H1 (cell line): ENCODE measurements around the gene AMBP. TPM values are rescaled to one million over a fixed set of nuclear protein-coding genes. Genes with fewer than 3 reads are reported as not detected.

Experiments used
- CTCF ChIA-PET: fragments of 300-600 bp; sonication (Branson Sonifier 250); formaldehyde crosslinking; loops from one replicate; lab custom pipeline; 2021; ENCODE audit not compliant: partially characterized antibody; lab: Charles Lee
- POLR2A ChIA-PET: fragments of 300-600 bp; sonication (Branson Sonifier 250); formaldehyde crosslinking; loops from one replicate; lab custom pipeline; 2021; ENCODE audit warnings: inconsistent platforms; ENCODE audit not compliant: partially characterized antibody; lab: Charles Lee
- DNase-seq, 2 experiments: peaks; one replicate each; pipeline versions ENCODE4 v3.0.0 to v3.0.0-alpha.2; 2010 to 2022; ENCODE audit warnings: low spot score in 2 of 2, low read depth in 1 of 2, mixed read lengths in 1 of 2
- FAIRE-seq: peaks from 2 replicates; lab custom pipeline; 2011; peaks lifted over from hg19 to GRCh38; lab: Jason Lieb, UNC
- H2AFZ ChIP-seq: 2 replicates; pipeline ENCODE4 v1.8.1; 2012; ENCODE audit warnings: low read length, inconsistent platforms
- H2AK5ac ChIP-seq: 2 replicates; pipeline ENCODE4 v1.6.1; 2013; ENCODE audit warnings: low read depth, low read length
- H2BK120ac ChIP-seq: replicated peaks from 2 replicates; pipeline ENCODE3; 2013; ENCODE audit warnings: low read depth, low read length, inconsistent platforms
- H2BK12ac ChIP-seq: 2 replicates; pipeline ENCODE4 v1.6.1; 2013; ENCODE audit warnings: low read depth, low read length
- H2BK15ac ChIP-seq: 2 replicates; pipeline ENCODE4 v1.6.1; 2013; ENCODE audit warnings: low read length
- H2BK20ac ChIP-seq: 2 replicates; pipeline ENCODE4 v1.6.1; 2013; ENCODE audit warnings: low read length
- H2BK5ac ChIP-seq: 2 replicates; pipeline ENCODE4 v1.6.1; 2013; ENCODE audit warnings: low read depth, low read length
- H3K14ac ChIP-seq: 2 replicates; pipeline ENCODE4 v1.6.1; 2013; ENCODE audit warnings: inconsistent platforms; ENCODE audit not compliant: insufficient read length
- H3K18ac ChIP-seq: 2 replicates; pipeline ENCODE4 v1.6.1; 2013; ENCODE audit warnings: low read length; ENCODE audit errors: extremely low read depth
- H3K23ac ChIP-seq: 2 replicates; pipeline ENCODE4 v1.6.1; 2013; ENCODE audit warnings: inconsistent platforms; ENCODE audit not compliant: insufficient read length
- H3K23me2 ChIP-seq: 2 replicates; pipeline ENCODE4 v1.6.1; 2013; ENCODE audit warnings: low read depth, low read length
- H3K27ac ChIP-seq: 2 replicates; pipeline ENCODE4 v1.6.1; 2011; ENCODE audit warnings: low read depth, low read length, inconsistent platforms
- H3K27me3 ChIP-seq, 4 experiments: replicated peaks in 1 of 4; 1 replicate in 1 of 4; 2 replicates in 3 of 4; pipeline versions ENCODE4 v1.6.1 to v1.8.1; 2011 to 2013; ENCODE audit warnings: low read length in 3 of 4, mild to moderate bottlenecking in 3 of 4, inconsistent platforms in 2 of 4, mixed read lengths in 2 of 4, moderate library complexity in 1 of 4; ENCODE audit not compliant: control insufficient read depth in 3 of 4, insufficient read depth in 3 of 4; ENCODE audit errors: extremely low read depth in 1 of 4
- H3K36me3 ChIP-seq, 4 experiments: 2 replicates each; pipeline versions ENCODE4 v1.6.1 to v1.8.1; 2011 to 2013; ENCODE audit warnings: mild to moderate bottlenecking in 4 of 4, low read length in 3 of 4, moderate library complexity in 2 of 4, control low read depth in 1 of 4, inconsistent platforms in 1 of 4; ENCODE audit not compliant: insufficient read depth in 4 of 4, control insufficient read depth in 2 of 4
- H3K4ac ChIP-seq: replicated peaks from 2 replicates; pipeline ENCODE3; 2013; ENCODE audit warnings: low read length, low read depth, mixed read lengths, inconsistent platforms; ENCODE audit not compliant: insufficient read length
- H3K4me1 ChIP-seq, 4 experiments: replicated peaks in 1 of 4; 1 replicate in 1 of 4; 2 replicates in 3 of 4; pipeline versions ENCODE4 v1.6.1 to v1.8.1; 2011 to 2013; ENCODE audit warnings: low read length in 3 of 4, inconsistent platforms in 2 of 4, mixed read lengths in 1 of 4; ENCODE audit not compliant: insufficient read depth in 4 of 4, control insufficient read depth in 3 of 4
- H3K4me2 ChIP-seq, 2 experiments: 2 replicates each; pipeline versions ENCODE4 v1.6.1 to v1.8.1; 2011 to 2013; ENCODE audit warnings: low read depth in 2 of 2, low read length in 2 of 2, control low read depth in 1 of 2, inconsistent platforms in 1 of 2, mild to moderate bottlenecking in 1 of 2; ENCODE audit not compliant: insufficient read depth in 1 of 2
- H3K4me3 ChIP-seq, 4 experiments: fragments of 200-600, 300-600 bp in 1 of 4; sonication (generic), shearing (Covaris generic), sonication (Bioruptor Twin) in 1 of 4; 2 replicates each; pipeline versions ENCODE4 v1.5.1 to v1.8.1; 2011 to 2016; ENCODE audit warnings: low read length in 4 of 4, low read depth in 3 of 4, control low read depth in 2 of 4, inconsistent platforms in 2 of 4, mild to moderate bottlenecking in 2 of 4, mixed read lengths in 1 of 4, moderate library complexity in 1 of 4; ENCODE audit not compliant: insufficient read depth in 2 of 4; ENCODE audit errors: extremely low read depth in 1 of 4
- H3K56ac ChIP-seq: replicated peaks from 2 replicates; pipeline ENCODE3; 2013; ENCODE audit warnings: low read depth, mild to moderate bottlenecking, mixed read lengths, low read length, inconsistent platforms; ENCODE audit not compliant: insufficient read length
- H3K79me1 ChIP-seq: 2 replicates; pipeline ENCODE4 v1.6.1; 2013; ENCODE audit warnings: low read depth, low read length, control low read depth
- H3K79me2 ChIP-seq, 2 experiments: 2 replicates each; pipeline versions ENCODE4 v1.6.1 to v1.8.1; 2012 to 2013; ENCODE audit warnings: low read length in 2 of 2, mild to moderate bottlenecking in 2 of 2, inconsistent platforms in 1 of 2; ENCODE audit not compliant: insufficient read depth in 2 of 2, control insufficient read depth in 1 of 2
- H3K9ac ChIP-seq, 4 experiments: replicated peaks in 1 of 4; 1 replicate in 1 of 4; 2 replicates in 3 of 4; pipeline versions ENCODE4 v1.6.1 to v1.8.1; 2011 to 2013; ENCODE audit warnings: low read depth in 3 of 4, low read length in 3 of 4, control low read depth in 2 of 4, mild to moderate bottlenecking in 2 of 4, moderate library complexity in 2 of 4, inconsistent platforms in 1 of 4; ENCODE audit errors: extremely low read depth in 1 of 4
- H3K9me3 ChIP-seq, 2 experiments: 2 replicates each; pipeline versions ENCODE4 v1.6.1 to v1.8.1; 2012 to 2013; ENCODE audit warnings: mild to moderate bottlenecking in 2 of 2, moderate library complexity in 2 of 2, control low read depth in 1 of 2, inconsistent platforms in 1 of 2, low read depth in 1 of 2, low read length in 1 of 2, mixed read lengths in 1 of 2; ENCODE audit not compliant: insufficient read depth in 2 of 2
- H4K20me1 ChIP-seq, 2 experiments: replicated peaks in 1 of 2; 2 replicates each; pipeline versions ENCODE3 to v1.8.1; 2011 to 2013; ENCODE audit warnings: inconsistent platforms in 2 of 2, low read length in 2 of 2, mild to moderate bottlenecking in 1 of 2; ENCODE audit not compliant: insufficient read depth in 2 of 2, control insufficient read depth in 1 of 2
- H4K5ac ChIP-seq: 2 replicates; pipeline ENCODE4 v1.6.1; 2013; ENCODE audit warnings: low read length, low read depth, mixed read lengths, inconsistent platforms; ENCODE audit not compliant: insufficient read length
- H4K8ac ChIP-seq: 2 replicates; pipeline ENCODE4 v1.8.0; 2013; ENCODE audit warnings: mild to moderate bottlenecking, moderate library complexity, low read length, inconsistent platforms; ENCODE audit not compliant: insufficient read depth; ENCODE audit errors: extremely low read depth
- H4K91ac ChIP-seq: replicated peaks from 2 replicates; pipeline ENCODE3; 2013; ENCODE audit warnings: low read length, mixed read lengths, inconsistent platforms; ENCODE audit not compliant: insufficient read length
- BRCA1 ChIP-seq: IDR thresholded peaks from 2 replicates; pipeline ENCODE4 v1.6.1; 2012; ENCODE audit warnings: low read depth, low read length, improper control_type of control experiment
- EZH2 ChIP-seq: fragments of 200-600 bp; sonication (generic); IDR thresholded peaks from 2 replicates; pipeline ENCODE4 v1.7.1; 2012; ENCODE audit warnings: low read depth, mild to moderate bottlenecking, moderate library complexity, low read length, inconsistent platforms; ENCODE audit not compliant: severe bottlenecking
- KDM5A ChIP-seq: fragments of 200-600 bp; IDR thresholded peaks from 2 replicates; pipeline ENCODE4 v1.7.1; 2012; ENCODE audit warnings: mild to moderate bottlenecking, low read length, inconsistent platforms, mixed read lengths
- RFX5 ChIP-seq: IDR thresholded peaks from 2 replicates; pipeline ENCODE4 v1.6.1; 2011; ENCODE audit warnings: low read depth, low read length, improper control_type of control experiment, borderline replicate concordance
- SP2 ChIP-seq: IDR thresholded peaks from 2 replicates; pipeline ENCODE4 v1.6.1; 2012; ENCODE audit warnings: mild to moderate bottlenecking, low read length, inconsistent platforms
- SRF ChIP-seq: IDR thresholded peaks from 2 replicates; pipeline ENCODE4 v1.6.1; 2011; ENCODE audit warnings: mild to moderate bottlenecking, low read depth, low read length, moderate library complexity
- TBP ChIP-seq: IDR thresholded peaks from 2 replicates; pipeline ENCODE4 v1.6.1; 2011; ENCODE audit warnings: low read depth, low read length, improper control_type of control experiment
- WGBS, 2 experiments: shearing (Covaris generic) in 1 of 2; methylation state at CpG; one replicate each; pipeline versions ENCODE4 v1.1.6 to v1.1.7; 2013 to 2015; ENCODE audit warnings: low lambda C conversion rate in 2 of 2, mixed read lengths in 2 of 2, inconsistent platforms in 1 of 2, low coverage in 1 of 2, missing lambda C conversion rate in 1 of 2; ENCODE audit not compliant: insufficient replicate concordance in 2 of 2, insufficient coverage in 1 of 2, insufficient read length in 1 of 2; ENCODE audit errors: extremely low coverage in 1 of 2, missing lambda C conversion rate in 1 of 2; 5-methylcytosine and 5-hydroxymethylcytosine counted together
- polyA plus RNA-seq, 7 experiments: library from polyadenylated mRNA; depleted of rRNA in 3 of 7; stranded (reverse) in 5 of 7; unstranded in 2 of 7; fragments of >200 nt in 5 of 7; fragments of 200-250 nt in 2 of 7; gene quantifications; 1 replicate in 5 of 7; 2 replicates in 1 of 7; 4 replicates in 1 of 7; pipeline versions ENCODE4 v1.2.1 to v1.2.3, GENCODE V29; 2011 to 2013; ENCODE audit warnings: missing spikeins in 2 of 7, mixed read lengths in 2 of 7
- total RNA-seq: library from RNA; stranded (reverse); fragmentation: NEBNext Ultra II Directional; extraction: Animal tissue kit (Norgen Biotek cat#: 25700); gene quantifications from 2 replicates; pipeline ENCODE4 v1.2.1, GENCODE V29; 2021
- TF ChIP-seq, protein P1 (sequence below): IDR thresholded peaks from 2 replicates; pipeline ENCODE4 v1.6.1; 2011; ENCODE audit warnings: low read length, improper control_type of control experiment

The AMBP gene
- total and polyA plus RNA-seq, 2 of the 8 experiments (the other 6 are each of a cell fraction or from before 2014, with no cell fraction given) = 3.0 to 4.0 TPM

- no peaks in the 10 kb centered on the region for H3K9me3 ChIP-seq
- no peak overlapping the region for H3K23ac ChIP-seq
- TF ChIP-seq RFX5 (no peak), SRF (no peak), EZH2 (no peak), BRCA1 (no peak), KDM5A (no peak), SP2 (no peak), TBP (no peak)
- TF ChIP-seq, protein P1, sequence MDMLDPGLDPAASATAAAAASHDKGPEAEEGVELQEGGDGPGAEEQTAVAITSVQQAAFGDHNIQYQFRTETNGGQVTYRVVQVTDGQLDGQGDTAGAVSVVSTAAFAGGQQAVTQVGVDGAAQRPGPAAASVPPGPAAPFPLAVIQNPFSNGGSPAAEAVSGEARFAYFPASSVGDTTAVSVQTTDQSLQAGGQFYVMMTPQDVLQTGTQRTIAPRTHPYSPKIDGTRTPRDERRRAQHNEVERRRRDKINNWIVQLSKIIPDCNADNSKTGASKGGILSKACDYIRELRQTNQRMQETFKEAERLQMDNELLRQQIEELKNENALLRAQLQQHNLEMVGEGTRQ = no peak
- H3K4me3 ChIP-seq = no peak overlapping the region
- H2BK15ac ChIP-seq = no peak overlapping the region
- FAIRE-seq = no peak
- 0 out of 2 replicates have a peak overlapping the region, but pooled peaks have one; percentile 27 for H2BK12ac ChIP-seq
- H3K9ac ChIP-seq = no peak overlapping the region
- H3K56ac ChIP-seq = no peak overlapping the region
- no peaks in the 10 kb centered on the region for H3K79me1 ChIP-seq
- no peaks in the 10 kb centered on the region; the same call in 1 of the 2 replicates for H3K23me2 ChIP-seq
- no peak overlapping the region for H2BK5ac ChIP-seq
- WGBS, 2 experiments = 85% methylated on average over 6 of the region's 9 CpGs; no CpG with 5 or more reads in 1 of the 2 experiments
- no peak overlapping the region for H3K18ac ChIP-seq
- CTCF ChIA-PET = interaction anchor here (1.1 kb wide), 1 partner anchor 332 kb away, joined by 3 read pairs; no protein-coding TSS in a partner anchor
- no peak overlapping the region for H2AFZ ChIP-seq
- H2BK120ac ChIP-seq = no peak overlapping the region
- H4K20me1 ChIP-seq = no peaks in the 10 kb centered on the region
- no peak overlapping the region for H3K4ac ChIP-seq
- no peak overlapping the region for H4K8ac ChIP-seq
- no peak overlapping the region for H3K14ac ChIP-seq
- no peaks in the 10 kb centered on the region for H3K4me1 ChIP-seq
- no peak overlapping the region for H4K91ac ChIP-seq
- no peaks in the 10 kb centered on the region for H3K79me2 ChIP-seq
- H2BK20ac ChIP-seq = no peak overlapping the region
- no peak for DNase-seq
- H4K5ac ChIP-seq = no peak overlapping the region
- no peaks in the 10 kb centered on the region for H3K36me3 ChIP-seq
- POLR2A ChIA-PET = no interaction called here
- H3K4me2 ChIP-seq = no peak overlapping the region
- H2AK5ac ChIP-seq = no peak overlapping the region
- no peaks in the 10 kb centered on the region for H3K27me3 ChIP-seq
- H3K27ac ChIP-seq = no peak overlapping the region
These were observed 8.5 kb downstream of the AMBP start for GRCh38 chr9:114069476-114070187.
